Keratinocyte (primary cell): ENCODE results near the gene MTHFD1L.

Experiments used
- EZH2 ChIP-seq: IDR thresholded peaks from one replicate; pipeline ENCODE4 v1.6.1; 2012; ENCODE audit warnings: inconsistent platforms, mild to moderate bottlenecking, low read length, moderate library complexity
- TF ChIP-seq, protein P1 (sequence below), 3 experiments: IDR thresholded peaks in 1 of 3; conservative IDR thresholded peaks in 1 of 3; optimal IDR thresholded peaks in 1 of 3; 2 replicates in 2 of 3; 3 replicates in 1 of 3; pipeline versions ENCODE3 to v1.5.1; 2011; ENCODE audit warnings: low read length in 3 of 3, mild to moderate bottlenecking in 3 of 3, moderate library complexity in 2 of 3, control low read depth in 1 of 3, inconsistent platforms in 1 of 3; ENCODE audit not compliant: insufficient read depth in 2 of 3; ENCODE audit errors: extremely low read depth in 1 of 3

DNA sequence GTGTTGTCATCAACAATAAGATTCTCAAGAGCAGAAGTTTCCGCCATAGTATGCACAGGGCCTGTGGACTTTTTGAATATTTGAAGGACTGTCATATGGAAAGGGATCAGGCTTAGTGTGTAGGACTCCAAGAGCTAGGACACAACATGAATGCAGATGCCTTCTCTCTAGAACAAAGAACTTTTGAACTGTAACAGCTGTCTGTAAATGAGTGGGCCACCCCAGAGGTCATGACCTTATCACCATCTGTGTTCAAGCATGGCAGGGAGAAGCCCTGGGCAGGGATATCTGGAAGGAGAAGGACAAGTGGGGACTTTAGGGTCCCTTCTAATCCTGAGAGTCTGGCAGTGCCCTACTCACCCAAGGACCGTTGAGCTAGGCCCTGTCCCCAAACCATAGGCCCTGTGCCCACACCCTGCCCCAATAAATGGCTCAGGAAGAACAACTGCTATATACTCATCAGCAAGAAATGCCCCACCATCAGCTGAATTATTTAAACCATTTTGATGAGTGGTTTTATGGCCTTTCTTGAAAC, 70.6 kb downstream of the MTHFD1L start:
- TF ChIP-seq EZH2 = no peak
- TF ChIP-seq, protein P1, sequence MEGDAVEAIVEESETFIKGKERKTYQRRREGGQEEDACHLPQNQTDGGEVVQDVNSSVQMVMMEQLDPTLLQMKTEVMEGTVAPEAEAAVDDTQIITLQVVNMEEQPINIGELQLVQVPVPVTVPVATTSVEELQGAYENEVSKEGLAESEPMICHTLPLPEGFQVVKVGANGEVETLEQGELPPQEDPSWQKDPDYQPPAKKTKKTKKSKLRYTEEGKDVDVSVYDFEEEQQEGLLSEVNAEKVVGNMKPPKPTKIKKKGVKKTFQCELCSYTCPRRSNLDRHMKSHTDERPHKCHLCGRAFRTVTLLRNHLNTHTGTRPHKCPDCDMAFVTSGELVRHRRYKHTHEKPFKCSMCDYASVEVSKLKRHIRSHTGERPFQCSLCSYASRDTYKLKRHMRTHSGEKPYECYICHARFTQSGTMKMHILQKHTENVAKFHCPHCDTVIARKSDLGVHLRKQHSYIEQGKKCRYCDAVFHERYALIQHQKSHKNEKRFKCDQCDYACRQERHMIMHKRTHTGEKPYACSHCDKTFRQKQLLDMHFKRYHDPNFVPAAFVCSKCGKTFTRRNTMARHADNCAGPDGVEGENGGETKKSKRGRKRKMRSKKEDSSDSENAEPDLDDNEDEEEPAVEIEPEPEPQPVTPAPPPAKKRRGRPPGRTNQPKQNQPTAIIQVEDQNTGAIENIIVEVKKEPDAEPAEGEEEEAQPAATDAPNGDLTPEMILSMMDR (optimal IDR thresholded peaks at IDR 0.05 in 1 of 3, IDR thresholded peaks at IDR 0.05 in 1 of 3, conservative IDR thresholded peaks at IDR 0.05 in 1 of 3; ENCODE audit: extremely low read depth in 1 of 3, insufficient read depth in 2 of 3, low read length in 3 of 3) = no peak
